GM23338 (cell line): ENCODE measurements around the gene NSUN3. TPM values are rescaled to one million over a fixed set of nuclear protein-coding genes. Genes with fewer than 3 reads are reported as not detected.

Experiments used
- ATAC-seq: fragments of 200-7000 bp; cut with Tn5 transposase; 3 replicates; pipeline ENCODE4 v1.9.1; 2020
- DNase-seq: peaks from one replicate; pipeline ENCODE4 v3.0.0-alpha.2; 2015; ENCODE audit warnings: low spot score
- H2AFZ ChIP-seq: fragments of 200-600 bp; sonication (generic); 2 replicates; pipeline ENCODE4 v1.8.0; 2016; ENCODE audit warnings: antibody characterized with exemption, mild to moderate bottlenecking, moderate library complexity
- H3F3A ChIP-seq: fragments of 200-600 bp; sonication (generic); replicated peaks from 2 replicates; pipeline ENCODE4 v1.8.0; 2017; ENCODE audit warnings: antibody characterized with exemption, mixed run types, low read depth
- H3K27ac ChIP-seq: fragments of 200-600 bp; sonication (generic); 2 replicates; pipeline ENCODE4 v1.6.1; 2016; ENCODE audit warnings: low read depth
- H3K27me3 ChIP-seq: fragments of 200-600 bp; sonication (generic); 2 replicates; pipeline ENCODE4 v1.8.0; 2016; ENCODE audit warnings: mild to moderate bottlenecking, mixed run types, moderate library complexity; ENCODE audit not compliant: insufficient read depth
- H3K36me3 ChIP-seq: fragments of 200-600 bp; sonication (generic); 2 replicates; pipeline ENCODE4 v1.8.0; 2016; ENCODE audit warnings: mild to moderate bottlenecking; ENCODE audit not compliant: insufficient read depth
- H3K4me1 ChIP-seq: fragments of 200-600 bp; sonication (generic); 2 replicates; pipeline ENCODE4 v1.8.0; 2016; ENCODE audit warnings: mild to moderate bottlenecking, moderate library complexity; ENCODE audit not compliant: insufficient read depth
- H3K4me2 ChIP-seq: fragments of 200-600 bp; sonication (generic); 2 replicates; pipeline ENCODE4 v1.7.1; 2017; ENCODE audit warnings: mixed run types
- H3K4me3 ChIP-seq: fragments of 200-600 bp; sonication (generic); 2 replicates; pipeline ENCODE4 v1.6.1; 2016; ENCODE audit warnings: mixed run types
- H3K79me2 ChIP-seq: fragments of 200-600 bp; sonication (generic); replicated peaks from 2 replicates; pipeline ENCODE4 v1.8.0; 2017; ENCODE audit warnings: mild to moderate bottlenecking; ENCODE audit not compliant: insufficient read depth
- H3K9me2 ChIP-seq: fragments of 200-600 bp; sonication (generic); 2 replicates; pipeline ENCODE4 v1.8.0; 2017; ENCODE audit not compliant: insufficient read depth
- H4K20me1 ChIP-seq: fragments of 200-600 bp; sonication (generic); replicated peaks from 2 replicates; pipeline ENCODE4 v1.8.0; 2017; ENCODE audit warnings: mild to moderate bottlenecking; ENCODE audit not compliant: insufficient read depth
- H3K27ac Mint-ChIP-seq: 2 replicates; pipeline ENCODE4 v1.8.0; 2020; ENCODE audit warnings: inconsistent platforms, mild to moderate bottlenecking, moderate library complexity, mixed read lengths
- H3K27me3 Mint-ChIP-seq: 3 replicates; pipeline ENCODE4 v1.8.0; 2022; ENCODE audit warnings: low read depth, mild to moderate bottlenecking, moderate library complexity, mixed read lengths, inconsistent platforms; ENCODE audit not compliant: insufficient read depth, poor library complexity
- H3K36me3 Mint-ChIP-seq: 3 replicates; pipeline ENCODE4 v1.8.0; 2021; ENCODE audit warnings: low read depth, mild to moderate bottlenecking, inconsistent platforms, moderate library complexity, mixed read lengths
- H3K4me1 Mint-ChIP-seq: 3 replicates; pipeline ENCODE4 v1.8.0; 2020; ENCODE audit warnings: mild to moderate bottlenecking, inconsistent platforms, mixed read lengths
- H3K4me3 Mint-ChIP-seq: 3 replicates; pipeline ENCODE4 v1.8.0; 2021; ENCODE audit warnings: moderate library complexity, mild to moderate bottlenecking, inconsistent platforms, mixed read lengths
- H3K9me3 Mint-ChIP-seq: 3 replicates; pipeline ENCODE4 v1.8.0; 2020; ENCODE audit warnings: moderate library complexity, mild to moderate bottlenecking, inconsistent platforms, mixed read lengths
- CTCF ChIP-seq, 2 experiments: fragments of 200-600 bp in 1 of 2; sonication (generic) in 1 of 2; conservative IDR thresholded peaks; 2 replicates each; pipeline versions ENCODE4 v1.5.1 to v1.6.1; 2016 to 2017; ENCODE audit warnings: antibody characterized with exemption in 2 of 2, low read depth in 2 of 2, mild to moderate bottlenecking in 2 of 2, moderate library complexity in 1 of 2
- REST ChIP-seq: IDR thresholded peaks from one replicate; pipeline ENCODE4 v1.6.1; 2018; ENCODE audit warnings: antibody characterized with exemption; ENCODE audit not compliant: unreplicated experiment
- ZNF462 ChIP-seq: fragments of 250-450 bp; sonication (Bioruptor Pico); IDR thresholded peaks from 2 replicates; pipeline ENCODE4 v1.5.0; 2020; ENCODE audit warnings: mild to moderate bottlenecking, moderate library complexity
- polyA plus RNA-seq: library from polyadenylated mRNA; unstranded; fragments of >200 nt; fragmentation: Nextera tagmentation; extraction: Ambion mirVana; gene quantifications from 2 replicates; pipeline ENCODE4 v1.2.1, GENCODE V29; 2016
- total RNA-seq: library from RNA; depleted of rRNA; stranded (reverse); fragments of >200 nt; shearing (Covaris generic); gene quantifications from 2 replicates; pipeline ENCODE4 v1.2.3, GENCODE V29; 2014

NSUN3 gene
- total and polyA plus RNA-seq, 2 experiments from 2014 or later, result 5.4 to 10.6 TPM

- Mint-ChIP-seq H3K27me3 (no peaks in the 10 kb centered on the region), H3K4me1 (peaks cover 4% of the 10 kb centered on the region; the same call in 2 of the 3 replicates), H3K4me3 (no peak overlapping the region), H3K9me3 (no peaks in the 10 kb centered on the region), H3K27ac (no peak overlapping the region), H3K36me3 (peaks cover 9% of the 10 kb centered on the region; the same call in 2 of the 3 replicates)
- no peak overlapping the region for H3K4me2 ChIP-seq
- no peak overlapping the region for H2AFZ ChIP-seq
- no peaks in the 10 kb centered on the region for H3K9me2 ChIP-seq
- no peak for TF ChIP-seq ZNF462 (CRISPR knock-in tag)
- TF ChIP-seq CTCF (conservative IDR thresholded peaks at IDR 0.05; ENCODE audit: low read depth in 2 of 2), result no peak
- H3K36me3 ChIP-seq, result no peaks in the 10 kb centered on the region
- ATAC-seq (no peak), DNase-seq (no peak)
- H3K4me1 ChIP-seq, result no peaks in the 10 kb centered on the region
- no peaks in the 10 kb centered on the region for H4K20me1 ChIP-seq
- H3F3A ChIP-seq, result no peaks in the 10 kb centered on the region
- no peaks in the 10 kb centered on the region for H3K27me3 ChIP-seq
- H3K27ac ChIP-seq, result no peak overlapping the region
- H3K79me2 ChIP-seq, result no peaks in the 10 kb centered on the region
- H3K4me3 ChIP-seq, result no peak overlapping the region
These were observed 51.8 kb downstream of the NSUN3 start for GRCh38 chr3:94114666-94115065.

GRCh38 chr3:94115482-94115881 is 52.6 kb downstream of the NSUN3 start:
- Histone ChIP-seq H3K27ac (no peak overlapping the region), H3K4me3 (no peak overlapping the region), H2AFZ (no peak overlapping the region), H3K4me1 (no peaks in the 10 kb centered on the region), H3F3A (no peaks in the 10 kb centered on the region), H3K9me2 (no peaks in the 10 kb centered on the region), H3K36me3 (no peaks in the 10 kb centered on the region), H4K20me1 (no peaks in the 10 kb centered on the region), H3K4me2 (no peak overlapping the region), H3K79me2 (no peaks in the 10 kb centered on the region), H3K27me3 (no peaks in the 10 kb centered on the region)
- DNase-seq (peak; percentile 50), ATAC-seq (no peak)
- no peaks in the 10 kb centered on the region for H3K27me3 Mint-ChIP-seq
- peaks cover 4% of the 10 kb centered on the region; the same call in 2 of the 3 replicates for H3K4me1 Mint-ChIP-seq
- no peak for TF ChIP-seq REST
- TF ChIP-seq CTCF (conservative IDR thresholded peaks at IDR 0.05; ENCODE audit: low read depth in 2 of 2), result peak; percentile 70 to 71
- no peak overlapping the region; the same call in 1 of the 2 replicates for H3K27ac Mint-ChIP-seq
- H3K36me3 Mint-ChIP-seq, result peaks cover 9% of the 10 kb centered on the region; the same call in 2 of the 3 replicates
- no peak overlapping the region for H3K4me3 Mint-ChIP-seq
- no peaks in the 10 kb centered on the region for H3K9me3 Mint-ChIP-seq
